Urinary bladder (tissue), 4 donors: ENCODE measurements around the gene LIG4. TPM values are rescaled to one million over a fixed set of nuclear protein-coding genes. Genes with fewer than 3 reads are reported as not detected.
A peak's percentile ranks its signal among the peaks of the same experiment; 100 is the strongest.

Experiments used
- DNase-seq: peaks from one replicate; pipeline ENCODE4 v3.0.0-alpha.2; 2015; ENCODE audit errors: extremely low spot score
- H3K27ac ChIP-seq: one replicate; pipeline ENCODE4 v1.5.1; 2013; ENCODE audit warnings: low read depth, mild to moderate bottlenecking, moderate library complexity
- H3K36me3 ChIP-seq: one replicate; pipeline ENCODE4 v1.6.1; 2013; ENCODE audit warnings: mild to moderate bottlenecking, moderate library complexity; ENCODE audit not compliant: insufficient read depth
- H3K4me1 ChIP-seq: one replicate; pipeline ENCODE4 v1.6.1; 2013; ENCODE audit warnings: mild to moderate bottlenecking, moderate library complexity; ENCODE audit not compliant: insufficient read depth
- H3K4me3 ChIP-seq: one replicate; pipeline ENCODE4 v1.5.1; 2013; ENCODE audit warnings: low read depth, low read length
- WGBS: extraction: QIAGEN DNeasy Blood & Tissue Kit; methylation state at CpG from one replicate; pipeline ENCODE4 v1.1.7; 2013; 5-methylcytosine and 5-hydroxymethylcytosine counted together
- polyA plus RNA-seq: library from polyadenylated mRNA; stranded (reverse); fragments of 200-250 nt; gene quantifications from one replicate; pipeline ENCODE4 v1.2.3, GENCODE V29; 2013
- total RNA-seq: library from RNA; depleted of rRNA; stranded (reverse); fragments of >200 nt; gene quantifications from one replicate; pipeline ENCODE4 v1.2.3, GENCODE V29; 2014
- donor health status: healthy with polysubstance abuse.
- donor health status: healthy.

LIG4 gene
- total and polyA plus RNA-seq, 2 donors, result 6.5 to 14.6 TPM

DNA sequence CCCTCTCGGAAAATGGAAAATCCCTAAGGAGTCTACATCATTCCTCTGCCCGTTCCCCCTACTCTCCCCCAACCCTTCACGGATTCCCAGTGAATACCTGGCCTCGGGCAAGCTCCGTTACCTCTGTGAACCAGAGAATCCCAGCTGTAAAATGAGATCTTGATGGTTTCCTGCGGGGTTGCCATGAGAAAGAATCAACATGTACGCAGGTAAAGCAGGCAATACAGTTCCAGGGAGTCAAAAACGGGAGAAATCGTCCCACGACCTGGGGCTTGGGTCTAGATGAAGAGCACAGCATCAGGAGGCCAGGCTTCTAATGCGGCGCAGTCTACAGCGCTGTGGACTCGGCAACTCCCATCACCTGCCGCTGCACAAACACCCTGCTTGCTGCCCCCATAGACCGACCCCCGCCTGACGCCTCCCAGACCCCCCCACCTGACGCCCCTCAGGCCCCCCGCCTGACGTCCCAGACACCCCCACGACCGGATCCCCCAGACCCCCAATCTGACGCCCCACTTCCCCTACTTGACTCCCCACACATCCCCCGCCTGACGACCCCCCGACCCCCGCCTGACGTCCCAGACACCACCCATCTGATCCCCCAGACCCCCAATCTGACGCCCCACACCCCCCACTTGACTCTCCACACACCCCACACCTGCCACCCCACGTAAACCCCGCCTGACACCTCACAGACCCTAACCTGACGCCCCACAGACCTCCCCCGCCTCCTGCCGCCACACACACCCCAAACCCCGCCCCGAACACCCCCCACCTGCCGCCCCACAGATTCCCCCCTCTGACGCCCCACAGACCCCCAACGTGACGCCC lies 680 bp downstream of the LIG4 start:
- WGBS, result 6% methylated on average over 41 of the region's 41 CpGs
- Histone ChIP-seq H3K4me3 (peak overlapping the region; percentile 55), H3K36me3 (peaks cover 3% of the 10 kb centered on the region), H3K4me1 (peaks cover 5% of the 10 kb centered on the region), H3K27ac (no peak overlapping the region)
- no peak for DNase-seq

GRCh38 chr13:108213946-108214345 lies 1.4 kb downstream of the LIG4 start:
- Histone ChIP-seq H3K36me3 (peaks cover 3% of the 10 kb centered on the region), H3K4me1 (peaks cover 3% of the 10 kb centered on the region), H3K27ac (no peak overlapping the region), H3K4me3 (no peak overlapping the region)
- no peak for DNase-seq
- WGBS, result 66% methylated on average over 5 of the region's 5 CpGs

DNA sequence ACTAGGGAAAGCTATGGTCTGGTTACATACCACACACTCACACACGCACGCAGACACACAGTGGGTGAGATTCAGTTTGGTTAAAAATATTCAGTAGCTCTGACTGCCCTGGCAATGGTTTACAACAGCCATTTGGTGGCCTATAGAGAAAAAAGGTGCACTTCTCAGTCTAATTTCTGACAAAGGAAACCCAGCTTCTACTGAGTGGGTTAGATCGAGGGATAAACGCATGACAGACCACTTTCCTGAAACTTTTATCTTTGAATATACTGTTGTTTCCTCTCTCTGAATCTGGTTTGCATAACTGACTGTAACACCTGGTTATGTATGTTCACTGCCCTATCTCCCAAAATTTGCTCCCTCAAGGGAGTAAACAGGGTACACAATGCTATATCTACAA lies 2.5 kb downstream of the LIG4 start:
- H3K4me3 ChIP-seq, result no peak overlapping the region
- DNase-seq, result no peak
- peaks cover 6% of the 10 kb centered on the region for H3K36me3 ChIP-seq
- H3K27ac ChIP-seq, result no peak overlapping the region
- WGBS, result 89% methylated on average over 4 of the region's 4 CpGs
- peaks cover 3% of the 10 kb centered on the region for H3K4me1 ChIP-seq

- Histone ChIP-seq H3K4me3 (no peak overlapping the region), H3K36me3 (peaks cover 6% of the 10 kb centered on the region), H3K27ac (no peak overlapping the region), H3K4me1 (no peaks in the 10 kb centered on the region)
- WGBS, result 63% methylated on average over 2 of the region's 2 CpGs
- no peak for DNase-seq
These were observed 4.8 kb downstream of the LIG4 start for GRCh38 chr13:108210551-108210950.

- DNase-seq, result no peak
- Histone ChIP-seq H3K4me3 (no peak overlapping the region), H3K4me1 (no peaks in the 10 kb centered on the region), H3K36me3 (no peaks in the 10 kb centered on the region), H3K27ac (no peak overlapping the region)
- WGBS, result 87% methylated on average over 1 of the region's 1 CpG
These were observed 14.4 kb downstream of the LIG4 start for GRCh38 chr13:108200781-108201398.

DNA sequence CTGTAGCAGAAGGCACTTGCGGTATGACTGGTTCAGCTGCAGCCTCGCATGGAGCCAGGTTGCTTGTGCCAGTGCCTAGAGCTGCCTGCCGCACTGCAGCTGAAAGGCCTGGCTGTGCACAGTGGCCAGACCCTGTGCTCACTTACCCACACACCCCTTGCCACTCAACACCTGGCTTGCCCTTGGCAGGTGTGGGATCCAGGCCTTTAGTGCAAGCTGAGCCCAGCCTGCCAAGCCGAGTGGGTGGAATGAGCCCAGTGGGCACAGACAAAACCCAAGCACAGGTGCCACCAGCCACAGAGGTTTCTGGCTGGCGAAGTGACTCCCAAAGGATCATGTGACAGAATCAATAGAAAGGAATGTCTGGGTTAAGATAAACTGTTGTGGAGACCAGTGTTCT lies 19.5 kb downstream of the LIG4 start:
- Histone ChIP-seq H3K36me3 (no peaks in the 10 kb centered on the region), H3K4me3 (no peak overlapping the region), H3K4me1 (no peaks in the 10 kb centered on the region), H3K27ac (no peak overlapping the region)
- no peak for DNase-seq
- WGBS, result 95% methylated on average over 5 of the region's 5 CpGs

GRCh38 chr13:108195146-108195545 lies 20.2 kb downstream of the LIG4 start:
- no peaks in the 10 kb centered on the region for H3K36me3 ChIP-seq
- H3K27ac ChIP-seq, result no peak overlapping the region
- H3K4me3 ChIP-seq, result no peak overlapping the region
- DNase-seq, result no peak
- 42% methylated on average over 1 of the region's 1 CpG for WGBS
- H3K4me1 ChIP-seq, result no peaks in the 10 kb centered on the region

- WGBS, result 83% methylated on average over 5 of the region's 5 CpGs
- Histone ChIP-seq H3K4me3 (no peak overlapping the region), H3K36me3 (no peaks in the 10 kb centered on the region), H3K4me1 (no peaks in the 10 kb centered on the region), H3K27ac (no peak overlapping the region)
- no peak for DNase-seq
These were observed 20.9 kb downstream of the LIG4 start for GRCh38 chr13:108194435-108194936.

GRCh38 chr13:108193806-108194205 lies 21.5 kb downstream of the LIG4 start:
- Histone ChIP-seq H3K27ac (no peak overlapping the region), H3K4me1 (no peaks in the 10 kb centered on the region), H3K36me3 (no peaks in the 10 kb centered on the region), H3K4me3 (no peak overlapping the region)
- DNase-seq, result no peak

- H3K36me3 ChIP-seq, result no peaks in the 10 kb centered on the region
- no peak overlapping the region for H3K4me3 ChIP-seq
- 46% methylated on average over 3 of the region's 3 CpGs for WGBS
- H3K4me1 ChIP-seq, result no peaks in the 10 kb centered on the region
- no peak for DNase-seq
- no peak overlapping the region for H3K27ac ChIP-seq
These were observed 24.4 kb downstream of the LIG4 start for GRCh38 chr13:108190897-108191296.

DNA sequence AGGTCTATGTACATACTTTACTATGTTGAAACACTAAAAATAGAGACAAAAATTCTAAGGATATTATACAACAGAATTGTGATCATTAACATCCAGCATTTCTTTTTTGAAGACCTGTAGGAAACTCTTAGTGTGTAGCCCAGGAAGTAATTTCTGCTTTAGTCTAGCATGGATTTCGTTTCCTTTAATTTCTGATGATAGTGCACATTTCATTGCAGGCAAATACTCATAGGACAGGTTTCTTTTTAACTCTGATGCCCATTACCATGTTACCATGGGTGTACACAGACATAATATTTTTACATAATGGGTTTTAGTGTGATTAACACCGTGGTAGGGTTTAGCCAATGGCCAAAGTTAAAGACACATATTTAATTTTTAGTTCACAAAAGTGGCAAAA lies 27.1 kb downstream of the LIG4 start:
- Histone ChIP-seq H3K4me1 (no peaks in the 10 kb centered on the region), H3K27ac (no peak overlapping the region), H3K4me3 (no peak overlapping the region), H3K36me3 (no peaks in the 10 kb centered on the region)
- DNase-seq, result no peak
- WGBS, result 65% methylated on average over 2 of the region's 2 CpGs

DNA sequence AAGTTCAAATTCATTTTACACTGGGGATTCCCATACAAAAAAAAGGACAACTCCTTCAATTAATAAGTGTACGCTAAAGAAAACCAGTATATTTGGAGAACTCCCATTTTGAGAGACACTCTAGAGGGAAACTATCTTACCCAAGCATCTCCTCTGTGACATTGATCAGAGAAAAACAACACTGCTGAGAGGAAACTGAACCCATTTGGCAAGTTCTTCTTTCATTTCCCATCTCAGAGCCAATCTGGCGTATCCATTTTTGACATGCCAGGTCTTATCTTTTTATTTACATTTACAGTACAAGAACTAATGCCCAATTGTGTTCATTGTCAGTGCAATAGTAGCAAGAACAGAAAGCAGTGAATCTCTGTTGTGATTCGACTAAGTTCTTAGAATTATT lies 30.1 kb downstream of the LIG4 start:
- Histone ChIP-seq H3K4me3 (no peak overlapping the region), H3K4me1 (no peaks in the 10 kb centered on the region), H3K36me3 (no peaks in the 10 kb centered on the region), H3K27ac (no peak overlapping the region)
- 52% methylated on average over 3 of the region's 3 CpGs for WGBS
- DNase-seq, result no peak

- DNase-seq, result no peak
- no peaks in the 10 kb centered on the region for H3K4me1 ChIP-seq
- no peaks in the 10 kb centered on the region for H3K36me3 ChIP-seq
- WGBS, result 60% methylated on average over 3 of the region's 3 CpGs
- no peak overlapping the region for H3K27ac ChIP-seq
- no peak overlapping the region for H3K4me3 ChIP-seq
These were observed 32.7 kb downstream of the LIG4 start for GRCh38 chr13:108182652-108183051.

- Histone ChIP-seq H3K4me3 (no peak overlapping the region), H3K36me3 (no peaks in the 10 kb centered on the region), H3K27ac (no peak overlapping the region), H3K4me1 (no peaks in the 10 kb centered on the region)
- DNase-seq, result no peak
- 93% methylated on average over 9 of the region's 9 CpGs for WGBS
These were observed 37.3 kb downstream of the LIG4 start for GRCh38 chr13:108178078-108178477.
